NCI-H187 treated with DMSO at 0.1 percent for 48 hours (cell line): ENCODE measurements around the gene NELFB.
"Not testable (repeated sequence)": the region's sequence is repeated elsewhere in the genome, so short reads cannot be mapped to it uniquely, and the experiment has no call there.

Source experiments
- DNase-seq: peaks from one replicate; lab custom pipeline; 2025; lab: John Stamatoyannopoulos, UW

The NELFB gene

GRCh38 chr9:137247135-137247915 is 7.8 kb upstream of the NELFB start:
- no peak for DNase-seq

GRCh38 chr9:137247916-137248175 is 7.3 kb upstream of the NELFB start:
- DNase-seq, result no peak

- no peak for DNase-seq
Measured at GRCh38 chr9:137250329-137251193, 4.6 kb upstream of the NELFB start.

- no peak for DNase-seq
Measured at GRCh38 chr9:137251194-137251461, 4.0 kb upstream of the NELFB start, which contains the start of gene STPG3. Gene STPG3, plus strand, starts transcription at chr9:137251286. Its CDS starts 1 bp downstream, at chr9:137251287.

GRCh38 chr9:137251490-137252268 is 3.4 kb upstream of the NELFB start:
- DNase-seq, result no peak

- no peak for DNase-seq
Measured at GRCh38 chr9:137252555-137253506, 2.3 kb upstream of the NELFB start.

- DNase-seq, result no peak
Measured at GRCh38 chr9:137253717-137254623, 1.2 kb upstream of the NELFB start.

GRCh38 chr9:137255448-137256114 is 454 bp downstream of the NELFB start:
- no peak for DNase-seq

GRCh38 chr9:137256362-137256761 is 1.2 kb downstream of the NELFB start:
- no peak for DNase-seq

GRCh38 chr9:137256856-137257255 is 1.7 kb downstream of the NELFB start:
- DNase-seq, result no peak

- not testable (repeated sequence) for DNase-seq
Measured at GRCh38 chr9:137262173-137262908, 7.2 kb downstream of the NELFB start.

GRCh38 chr9:137262909-137263285 is 7.8 kb downstream of the NELFB start:
- no peak for DNase-seq

GRCh38 chr9:137263506-137263905 is 8.4 kb downstream of the NELFB start:
- DNase-seq, result no peak

- no peak for DNase-seq
Measured at GRCh38 chr9:137264067-137264466, 8.9 kb downstream of the NELFB start.

- no peak for DNase-seq
Measured at GRCh38 chr9:137265496-137266161, 10.5 kb downstream of the NELFB start.

GRCh38 chr9:137266162-137266527 is 11.0 kb downstream of the NELFB start:
- no peak for DNase-seq

- DNase-seq, result no peak
Measured at GRCh38 chr9:137266585-137267453, 11.7 kb downstream of the NELFB start.

GRCh38 chr9:137267933-137268355 is 12.8 kb downstream of the NELFB start:
- DNase-seq, result no peak
